K562 (cell line): ENCODE data around the gene SLIT1. TPM values are rescaled to one million over a fixed set of nuclear protein-coding genes. Genes with fewer than 3 reads are reported as not detected.

Source experiments
- ATAC-seq: fragments of 200-7000 bp; cut with Tn5 transposase; 3 replicates; pipeline ENCODE4 v1.9.1; 2020; ENCODE audit warnings: moderate library complexity
- BruUV-seq: library from RNA; stranded (reverse); fragments of 400-500 nt; replicated peaks from 2 replicates; lab custom pipeline; 2021; lab: Mats Ljungman, UMichigan
- CTCF ChIA-PET: fragments of 300-600 bp; formaldehyde crosslinking; extraction: SDS; loops from one replicate; lab custom pipeline; 2021; ENCODE audit warnings: low intra/inter-chr PET ratio; lab: Yijun Ruan, JAX
- POLR2A ChIA-PET: fragments of 300-600, 350-650 bp; sonication (Branson Sonifier 250); formaldehyde crosslinking; extraction: SDS; loops from one replicate; lab custom pipeline; 2021; ENCODE audit warnings: antibody characterized with exemption, inconsistent platforms; lab: Yijun Ruan, JAX
- DNase-seq, 4 experiments: peaks; one replicate each; pipeline versions ENCODE4 v3.0.0 to v3.0.0-alpha.2; 2011 to 2018; ENCODE audit warnings: low spot score in 3 of 4, mixed read lengths in 3 of 4; ENCODE audit errors: extremely low read depth in 1 of 4
- FAIRE-seq: peaks from 2 replicates; lab custom pipeline; 2011; peaks lifted over from hg19 to GRCh38; lab: Jason Lieb, UNC
- H2AFZ ChIP-seq: 2 replicates; pipeline ENCODE4 v1.6.0; 2011; ENCODE audit warnings: low read depth, low read length, control low read depth, inconsistent platforms
- H3K27ac ChIP-seq: fragments of 200-600 bp; 3 replicates; pipeline ENCODE4 v1.8.0; 2011; ENCODE audit warnings: low read depth, mild to moderate bottlenecking, control low read depth, inconsistent platforms, low read length, moderate library complexity, mixed read lengths; ENCODE audit errors: extremely low read depth
- H3K27me3 ChIP-seq, 2 experiments: fragments of 300-600 bp in 1 of 2; 2 replicates in 1 of 2; 3 replicates in 1 of 2; pipeline versions ENCODE4 v1.6.0 to v1.8.0; 2011; ENCODE audit warnings: inconsistent platforms in 2 of 2, low read length in 2 of 2, mild to moderate bottlenecking in 1 of 2, mixed read lengths in 1 of 2, moderate library complexity in 1 of 2; ENCODE audit not compliant: control insufficient read depth in 2 of 2, insufficient read depth in 2 of 2
- H3K36me3 ChIP-seq: fragments of 300-600 bp; 3 replicates; pipeline ENCODE4 v1.8.0; 2011; ENCODE audit warnings: mild to moderate bottlenecking, low read length, inconsistent platforms; ENCODE audit not compliant: control insufficient read depth, insufficient read depth
- H3K4me1 ChIP-seq, 2 experiments: fragments of 200-600 bp in 1 of 2; replicated peaks in 1 of 2; 2 replicates in 1 of 2; 3 replicates in 1 of 2; pipeline versions ENCODE4 v1.5.1 to v1.8.0; 2011; ENCODE audit warnings: inconsistent platforms in 2 of 2, low read length in 2 of 2, mild to moderate bottlenecking in 1 of 2, mixed read lengths in 1 of 2, moderate library complexity in 1 of 2; ENCODE audit not compliant: control insufficient read depth in 2 of 2, insufficient read depth in 2 of 2
- H3K4me2 ChIP-seq: 2 replicates; pipeline ENCODE4 v1.6.1; 2011; ENCODE audit warnings: low read length, control low read depth, inconsistent platforms, mixed read lengths; ENCODE audit not compliant: insufficient read depth
- H3K4me3 ChIP-seq: fragments of 200-600 bp; sonication (generic), shearing (Covaris generic); 2 replicates; pipeline ENCODE4 v1.5.1; 2016; ENCODE audit warnings: control low read depth, inconsistent platforms
- H3K79me2 ChIP-seq: fragments of 200-600 bp; 3 replicates; pipeline ENCODE4 v1.8.0; 2011; ENCODE audit warnings: low read length, inconsistent platforms; ENCODE audit not compliant: control insufficient read depth, insufficient read depth
- H3K9ac ChIP-seq, 2 experiments: 2 replicates each; pipeline versions ENCODE4 v1.6.0 to v1.6.1; 2011; ENCODE audit warnings: low read depth in 2 of 2, low read length in 2 of 2, control low read depth in 1 of 2, inconsistent platforms in 1 of 2, mild to moderate bottlenecking in 1 of 2, mixed read lengths in 1 of 2; ENCODE audit not compliant: insufficient read depth in 1 of 2
- H3K9me1 ChIP-seq: one replicate; pipeline ENCODE4 v1.6.0; 2011; ENCODE audit warnings: inconsistent platforms, mild to moderate bottlenecking, low read length, moderate library complexity; ENCODE audit not compliant: control insufficient read depth, insufficient read depth
- H3K9me3 ChIP-seq: replicated peaks from 2 replicates; pipeline ENCODE4 v1.5.1; 2011; ENCODE audit warnings: low read depth, low read length, inconsistent platforms; ENCODE audit not compliant: control insufficient read depth, insufficient read depth
- H4K20me1 ChIP-seq: replicated peaks from 2 replicates; pipeline ENCODE4 v1.6.1; 2011; ENCODE audit warnings: low read length, inconsistent platforms, mixed read lengths; ENCODE audit not compliant: control insufficient read depth, insufficient read depth
- KLF10 ChIP-seq: fragments of 250-450 bp; sonication (Bioruptor Pico); IDR thresholded peaks from 2 replicates; pipeline ENCODE4 v1.6.1; 2021; ENCODE audit warnings: matching md5 sums
- RBBP5 ChIP-seq: fragments of 200-600 bp; sonication (generic); IDR thresholded peaks from 2 replicates; pipeline ENCODE4 v1.6.1; 2012; ENCODE audit warnings: borderline replicate concordance, mild to moderate bottlenecking, low read length, control low read depth, inconsistent platforms; ENCODE audit not compliant: insufficient read depth, poor library complexity, severe bottlenecking
- STAG1 ChIP-seq: sonication (generic); formaldehyde crosslinking; IDR thresholded peaks from 2 replicates; pipeline ENCODE4 v1.5.0; 2020; ENCODE audit warnings: missing genetic modification reagents, borderline replicate concordance
- ZBTB17 ChIP-seq: fragments of 450-650 bp; formaldehyde crosslinking; IDR thresholded peaks from 2 replicates; pipeline ENCODE4 v1.4.0; 2020; ENCODE audit warnings: mild to moderate bottlenecking
- WGBS: fragments of 100-300 bp; shearing (Covaris generic); methylation state at CpG from one replicate; pipeline ENCODE4 v1.1.6; 2016; ENCODE audit warnings: low coverage, mixed read lengths; ENCODE audit not compliant: insufficient coverage; ENCODE audit errors: missing lambda C conversion rate; 5-methylcytosine and 5-hydroxymethylcytosine counted together
- in situ Hi-C: fragments of 300-500 bp; cut with MboI; formaldehyde crosslinking; loops from 4 replicates; pipeline ENCODE4 v1.15.0; 2018; ENCODE audit warnings: inconsistent platforms, mixed read lengths
- intact Hi-C: fragments of 100-400 bp; cut with micrococcal nuclease; formaldehyde crosslinking; loops from 2 replicates; pipeline ENCODE4 v1.14.2; 2022
- polyA plus RNA-seq, 8 experiments: library from polyadenylated mRNA; depleted of rRNA in 4 of 8; stranded (reverse) in 5 of 8; unstranded in 3 of 8; fragments of >200 nt; fragmentation: Nextera tagmentation in 2 of 8; fragmentation: Illumina TruSeq in 1 of 8; extraction: Ambion mirVana in 2 of 8; extraction: Trizol in 1 of 8; gene quantifications; 2 replicates each; pipeline versions ENCODE4 v1.2.1 to v1.2.3, GENCODE V29; 2011 to 2014; ENCODE audit warnings: inconsistent platforms in 1 of 8, missing spikeins in 1 of 8
- total RNA-seq, 7 experiments: library from RNA; depleted of rRNA in 6 of 7; stranded (reverse); fragments of >200 nt in 6 of 7; fragmentation: Illumina TruSeq in 2 of 7; extraction: Trizol in 2 of 7; gene quantifications; 2 replicates each; pipeline versions ENCODE4 v1.2.1 to v1.2.3, GENCODE V29; 2011 to 2021; ENCODE audit warnings: low replicate concordance in 1 of 7
- TF ChIP-seq, protein P1 (sequence below): fragments of 450-650 bp; formaldehyde crosslinking; IDR thresholded peaks from 2 replicates; pipeline ENCODE4 v1.4.0; 2020; ENCODE audit warnings: mild to moderate bottlenecking, moderate library complexity
- TF ChIP-seq, protein P2 (sequence below): fragments of 450-650 bp; IDR thresholded peaks from 2 replicates; pipeline ENCODE4 v1.6.1; 2016; ENCODE audit warnings: low read depth
- TF ChIP-seq, protein P3 (sequence below): conservative IDR thresholded peaks from 2 replicates; pipeline ENCODE4 v1.6.1; 2011; ENCODE audit warnings: low read depth, mild to moderate bottlenecking, low read length; ENCODE audit not compliant: control insufficient read depth
- TF ChIP-seq, protein P4 (sequence below): fragments of 250-450 bp; sonication (Bioruptor Pico); IDR thresholded peaks from 2 replicates; pipeline ENCODE4 v1.6.1; 2021; ENCODE audit warnings: mild to moderate bottlenecking

Gene SLIT1
- total and polyA plus RNA-seq, 9 of the 15 experiments (the other 6 are each of a cell fraction or from before 2014, with no cell fraction given): 0.01 to 0.11 (median 0.04) TPM; not detected in 3

DNA sequence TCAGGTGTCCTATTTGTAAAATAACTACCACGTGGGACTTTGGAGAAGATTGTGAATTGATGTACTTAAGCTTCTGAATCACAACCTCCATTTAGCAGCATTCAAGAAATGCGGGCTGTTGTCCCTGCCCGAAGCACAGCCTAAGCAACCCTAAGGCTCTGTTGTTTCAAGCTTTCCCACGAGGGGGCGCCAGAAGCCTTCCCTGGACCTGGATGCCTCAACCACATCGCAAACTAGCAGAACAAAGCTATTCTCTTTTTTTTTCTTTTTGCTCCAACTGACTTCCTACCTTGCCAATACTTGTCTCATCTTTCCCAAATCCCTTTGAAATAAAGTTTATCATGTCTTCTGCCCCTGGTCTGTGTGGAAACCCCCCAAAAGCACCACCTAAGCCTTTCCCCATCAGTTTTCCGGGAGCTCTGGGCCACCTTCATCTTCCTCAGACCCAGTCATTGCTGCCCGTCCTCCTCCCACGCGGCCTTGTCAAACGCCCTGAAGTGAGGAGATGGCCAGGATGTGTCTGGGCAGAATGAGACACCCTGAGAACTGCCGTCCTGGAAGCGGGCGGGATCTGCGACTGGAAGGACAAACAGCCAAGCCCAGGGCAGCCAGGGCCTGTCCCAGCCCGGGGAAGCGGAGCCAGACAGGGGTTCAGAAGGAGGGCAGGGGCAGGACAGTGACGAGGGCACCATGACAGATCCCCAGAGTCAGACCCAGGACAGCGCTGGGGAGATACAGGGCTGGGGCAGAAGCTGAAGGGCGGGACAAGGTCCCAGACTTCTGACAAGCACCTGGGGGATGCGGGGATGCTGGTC lies 112.7 kb downstream of the SLIT1 start:
- Histone ChIP-seq H3K36me3 (no peaks in the 10 kb centered on the region), H3K4me2 (no peak overlapping the region), H3K9me1 (no peaks in the 10 kb centered on the region), H3K9ac (no peak overlapping the region), H3K79me2 (no peaks in the 10 kb centered on the region), H3K4me1 (peaks cover 0 to 5% of the 10 kb centered on the region in 2 experiments; a peak in 2 of 5 replicates), H3K27ac (no peak overlapping the region), H4K20me1 (no peaks in the 10 kb centered on the region; the same call in 1 of the 2 replicates), H2AFZ (no peak overlapping the region), H3K27me3 (peaks cover 0 to 26% of the 10 kb centered on the region in 2 experiments; a peak in 3 of 5 replicates), H3K9me3 (no peaks in the 10 kb centered on the region), H3K4me3 (no peak overlapping the region)
- FAIRE-seq (peak; percentile 84), DNase-seq (peak; percentile 60 to 75 (median 72)), ATAC-seq (peak; percentile 86)
- in situ Hi-C loops: loop anchor here (10.0 kb wide), 1 partner anchor 282 kb away; no protein-coding TSS in a partner anchor
- intact Hi-C loops: loop anchor here (1.0 to 5.0 kb wide), 3 partner anchors 124 to 284 kb away; no protein-coding TSS in a partner anchor
- POLR2A ChIA-PET: interaction anchor here (0.6 to 1.3 kb wide), 7 partner anchors 135 to 734 kb away, joined by 3 to 4 read pairs (median 3); no protein-coding TSS in a partner anchor
- BruUV-seq: no TSS peak
- CTCF ChIA-PET: interaction anchor here (0.6 to 1.2 kb wide), 6 partner anchors 44 to 967 kb away, joined by 3 to 8 read pairs (median 3); no protein-coding TSS in a partner anchor
- WGBS: 0% methylated on average over 21 of the region's 21 CpGs
- TF ChIP-seq, protein P1, sequence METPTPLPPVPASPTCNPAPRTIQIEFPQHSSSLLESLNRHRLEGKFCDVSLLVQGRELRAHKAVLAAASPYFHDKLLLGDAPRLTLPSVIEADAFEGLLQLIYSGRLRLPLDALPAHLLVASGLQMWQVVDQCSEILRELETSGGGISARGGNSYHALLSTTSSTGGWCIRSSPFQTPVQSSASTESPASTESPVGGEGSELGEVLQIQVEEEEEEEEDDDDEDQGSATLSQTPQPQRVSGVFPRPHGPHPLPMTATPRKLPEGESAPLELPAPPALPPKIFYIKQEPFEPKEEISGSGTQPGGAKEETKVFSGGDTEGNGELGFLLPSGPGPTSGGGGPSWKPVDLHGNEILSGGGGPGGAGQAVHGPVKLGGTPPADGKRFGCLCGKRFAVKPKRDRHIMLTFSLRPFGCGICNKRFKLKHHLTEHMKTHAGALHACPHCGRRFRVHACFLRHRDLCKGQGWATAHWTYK (CRISPR knock-in tag): no peak
- TF ChIP-seq, protein P2, sequence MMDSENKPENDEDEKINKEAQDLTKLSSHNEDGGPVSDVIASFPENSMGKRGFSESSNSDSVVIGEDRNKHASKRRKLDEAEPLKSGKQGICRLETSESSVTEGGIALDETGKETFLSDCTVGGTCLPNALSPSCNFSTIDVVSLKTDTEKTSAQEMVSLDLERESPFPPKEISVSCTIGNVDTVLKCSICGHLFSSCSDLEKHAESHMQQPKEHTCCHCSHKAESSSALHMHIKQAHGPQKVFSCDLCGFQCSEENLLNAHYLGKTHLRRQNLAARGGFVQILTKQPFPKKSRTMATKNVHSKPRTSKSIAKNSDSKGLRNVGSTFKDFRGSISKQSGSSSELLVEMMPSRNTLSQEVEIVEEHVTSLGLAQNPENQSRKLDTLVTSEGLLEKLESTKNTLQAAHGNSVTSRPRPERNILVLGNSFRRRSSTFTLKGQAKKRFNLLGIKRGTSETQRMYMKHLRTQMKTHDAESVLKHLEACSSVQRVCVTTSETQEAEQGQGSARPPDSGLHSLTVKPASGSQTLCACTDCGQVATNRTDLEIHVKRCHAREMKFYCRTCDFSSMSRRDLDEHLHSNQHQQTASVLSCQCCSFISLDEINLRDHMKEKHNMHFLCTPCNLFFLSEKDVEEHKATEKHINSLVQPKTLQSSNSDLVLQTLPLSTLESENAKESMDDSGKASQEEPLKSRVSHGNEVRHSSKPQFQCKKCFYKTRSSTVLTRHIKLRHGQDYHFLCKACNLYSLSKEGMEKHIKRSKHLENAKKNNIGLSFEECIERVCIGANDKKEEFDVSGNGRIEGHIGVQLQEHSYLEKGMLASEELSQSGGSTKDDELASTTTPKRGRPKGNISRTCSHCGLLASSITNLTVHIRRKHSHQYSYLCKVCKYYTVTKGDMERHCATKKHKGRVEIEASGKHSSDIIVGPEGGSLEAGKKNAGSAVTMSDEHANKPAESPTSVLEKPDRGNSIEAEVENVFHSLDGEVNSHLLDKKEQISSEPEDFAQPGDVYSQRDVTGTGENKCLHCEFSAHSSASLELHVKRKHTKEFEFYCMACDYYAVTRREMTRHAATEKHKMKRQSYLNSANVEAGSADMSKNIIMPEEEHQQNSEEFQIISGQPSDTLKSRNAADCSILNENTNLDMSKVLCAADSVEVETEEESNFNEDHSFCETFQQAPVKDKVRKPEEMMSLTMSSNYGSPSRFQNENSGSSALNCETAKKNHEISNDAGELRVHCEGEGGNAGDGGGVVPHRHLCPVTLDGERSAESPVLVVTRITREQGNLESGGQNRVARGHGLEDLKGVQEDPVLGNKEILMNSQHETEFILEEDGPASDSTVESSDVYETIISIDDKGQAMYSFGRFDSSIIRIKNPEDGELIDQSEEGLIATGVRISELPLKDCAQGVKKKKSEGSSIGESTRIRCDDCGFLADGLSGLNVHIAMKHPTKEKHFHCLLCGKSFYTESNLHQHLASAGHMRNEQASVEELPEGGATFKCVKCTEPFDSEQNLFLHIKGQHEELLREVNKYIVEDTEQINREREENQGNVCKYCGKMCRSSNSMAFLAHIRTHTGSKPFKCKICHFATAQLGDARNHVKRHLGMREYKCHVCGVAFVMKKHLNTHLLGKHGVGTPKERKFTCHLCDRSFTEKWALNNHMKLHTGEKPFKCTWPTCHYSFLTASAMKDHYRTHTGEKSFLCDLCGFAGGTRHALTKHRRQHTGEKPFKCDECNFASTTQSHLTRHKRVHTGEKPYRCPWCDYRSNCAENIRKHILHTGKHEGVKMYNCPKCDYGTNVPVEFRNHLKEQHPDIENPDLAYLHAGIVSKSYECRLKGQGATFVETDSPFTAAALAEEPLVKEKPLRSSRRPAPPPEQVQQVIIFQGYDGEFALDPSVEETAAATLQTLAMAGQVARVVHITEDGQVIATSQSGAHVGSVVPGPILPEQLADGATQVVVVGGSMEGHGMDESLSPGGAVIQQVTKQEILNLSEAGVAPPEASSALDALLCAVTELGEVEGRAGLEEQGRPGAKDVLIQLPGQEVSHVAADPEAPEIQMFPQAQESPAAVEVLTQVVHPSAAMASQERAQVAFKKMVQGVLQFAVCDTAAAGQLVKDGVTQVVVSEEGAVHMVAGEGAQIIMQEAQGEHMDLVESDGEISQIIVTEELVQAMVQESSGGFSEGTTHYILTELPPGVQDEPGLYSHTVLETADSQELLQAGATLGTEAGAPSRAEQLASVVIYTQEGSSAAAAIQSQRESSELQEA: no peak
- TF ChIP-seq, protein P3, sequence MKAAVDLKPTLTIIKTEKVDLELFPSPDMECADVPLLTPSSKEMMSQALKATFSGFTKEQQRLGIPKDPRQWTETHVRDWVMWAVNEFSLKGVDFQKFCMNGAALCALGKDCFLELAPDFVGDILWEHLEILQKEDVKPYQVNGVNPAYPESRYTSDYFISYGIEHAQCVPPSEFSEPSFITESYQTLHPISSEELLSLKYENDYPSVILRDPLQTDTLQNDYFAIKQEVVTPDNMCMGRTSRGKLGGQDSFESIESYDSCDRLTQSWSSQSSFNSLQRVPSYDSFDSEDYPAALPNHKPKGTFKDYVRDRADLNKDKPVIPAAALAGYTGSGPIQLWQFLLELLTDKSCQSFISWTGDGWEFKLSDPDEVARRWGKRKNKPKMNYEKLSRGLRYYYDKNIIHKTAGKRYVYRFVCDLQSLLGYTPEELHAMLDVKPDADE: no peak
- peak; percentile 70; the same call in 1 of the 2 replicates for TF ChIP-seq STAG1 (CRISPR knock-in tag)
- no peak for TF ChIP-seq ZBTB17 (CRISPR knock-in tag)
- no peak for TF ChIP-seq RBBP5
- TF ChIP-seq, protein P4, sequence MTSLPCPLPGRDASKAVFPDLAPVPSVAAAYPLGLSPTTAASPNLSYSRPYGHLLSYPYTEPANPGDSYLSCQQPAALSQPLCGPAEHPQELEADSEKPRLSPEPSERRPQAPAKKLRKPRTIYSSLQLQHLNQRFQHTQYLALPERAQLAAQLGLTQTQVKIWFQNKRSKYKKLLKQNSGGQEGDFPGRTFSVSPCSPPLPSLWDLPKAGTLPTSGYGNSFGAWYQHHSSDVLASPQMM: no peak
- TF ChIP-seq KLF10 (CRISPR knock-in tag): no peak
